ENCODE data around the gene P2RY14. TPM values are rescaled to one million over a fixed set of nuclear protein-coding genes. Genes with fewer than 3 reads are reported as not detected.

Gene P2RY14
- total RNA-seq, 4 donors from 2014 or later, result 3.0 to 14.2 (median 12.4) TPM

DNA sequence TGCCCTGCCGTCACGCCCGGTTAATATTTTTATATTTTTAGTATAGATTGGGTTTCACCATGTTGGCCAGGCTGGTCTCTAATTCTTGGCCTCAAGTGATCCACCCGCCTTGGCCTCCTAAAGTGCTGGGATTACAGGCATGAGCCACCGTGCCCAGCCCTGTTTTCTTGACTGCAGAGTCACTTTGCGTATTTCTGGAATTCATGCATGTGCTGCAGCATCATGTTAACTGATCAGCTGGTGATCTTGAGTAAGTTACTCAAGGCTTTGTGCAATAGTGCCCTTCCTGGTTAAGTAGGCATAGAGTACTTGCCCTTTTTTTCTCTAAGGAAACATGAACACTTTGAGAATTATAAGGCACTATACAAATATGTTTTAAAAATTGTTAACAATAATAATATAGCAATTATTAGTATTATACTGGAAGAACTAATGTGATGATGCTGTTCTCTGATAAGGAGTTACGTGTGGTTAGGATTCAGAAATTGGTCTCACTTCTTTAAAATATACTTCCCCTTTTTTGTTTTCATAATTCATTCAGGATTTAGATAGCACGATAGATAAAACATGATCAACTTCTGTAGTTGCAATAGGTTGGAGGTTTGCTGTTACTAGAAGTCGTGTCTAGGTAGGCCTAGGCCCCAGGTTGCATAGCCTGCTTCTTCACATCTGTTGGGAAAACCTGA is 108.9 kb downstream of the P2RY14 start:
- H3K9me3 ChIP-seq, result no peaks in the 10 kb centered on the region
- no peak for TF ChIP-seq POLR2AphosphoS5 (IDR thresholded peaks at IDR 0.05)
- TF ChIP-seq EP300 (IDR thresholded peaks at IDR 0.05), result no peak
- TF ChIP-seq, protein P1, sequence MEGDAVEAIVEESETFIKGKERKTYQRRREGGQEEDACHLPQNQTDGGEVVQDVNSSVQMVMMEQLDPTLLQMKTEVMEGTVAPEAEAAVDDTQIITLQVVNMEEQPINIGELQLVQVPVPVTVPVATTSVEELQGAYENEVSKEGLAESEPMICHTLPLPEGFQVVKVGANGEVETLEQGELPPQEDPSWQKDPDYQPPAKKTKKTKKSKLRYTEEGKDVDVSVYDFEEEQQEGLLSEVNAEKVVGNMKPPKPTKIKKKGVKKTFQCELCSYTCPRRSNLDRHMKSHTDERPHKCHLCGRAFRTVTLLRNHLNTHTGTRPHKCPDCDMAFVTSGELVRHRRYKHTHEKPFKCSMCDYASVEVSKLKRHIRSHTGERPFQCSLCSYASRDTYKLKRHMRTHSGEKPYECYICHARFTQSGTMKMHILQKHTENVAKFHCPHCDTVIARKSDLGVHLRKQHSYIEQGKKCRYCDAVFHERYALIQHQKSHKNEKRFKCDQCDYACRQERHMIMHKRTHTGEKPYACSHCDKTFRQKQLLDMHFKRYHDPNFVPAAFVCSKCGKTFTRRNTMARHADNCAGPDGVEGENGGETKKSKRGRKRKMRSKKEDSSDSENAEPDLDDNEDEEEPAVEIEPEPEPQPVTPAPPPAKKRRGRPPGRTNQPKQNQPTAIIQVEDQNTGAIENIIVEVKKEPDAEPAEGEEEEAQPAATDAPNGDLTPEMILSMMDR (IDR thresholded peaks at IDR 0.05), result no peak
- TF ChIP-seq POLR2A (IDR thresholded peaks at IDR 0.05; ENCODE audit: low read depth), result no peak
- no peak for DNase-seq (ENCODE audit: extremely low spot score)
- peak overlapping the region in 2 of 4 donors; percentile 8 to 30 for H3K27ac ChIP-seq (replicated peaks in 1 of 4)
- peaks cover 0 to 5% (median 0%) of the 10 kb centered on the region in 4 donors for H3K4me1 ChIP-seq
- no peak overlapping the region for H3K4me3 ChIP-seq
- H3K36me3 ChIP-seq, result no peaks in the 10 kb centered on the region
- WGBS, result 89% methylated on average over 9 of the region's 9 CpGs
- intact Hi-C loops (cut with DNase I), result loop anchor here (2.0 to 10.0 kb wide), 3 partner anchors 58 to 665 kb away; no protein-coding TSS in a partner anchor
- no peaks in the 10 kb centered on the region for H3K27me3 ChIP-seq

DNA sequence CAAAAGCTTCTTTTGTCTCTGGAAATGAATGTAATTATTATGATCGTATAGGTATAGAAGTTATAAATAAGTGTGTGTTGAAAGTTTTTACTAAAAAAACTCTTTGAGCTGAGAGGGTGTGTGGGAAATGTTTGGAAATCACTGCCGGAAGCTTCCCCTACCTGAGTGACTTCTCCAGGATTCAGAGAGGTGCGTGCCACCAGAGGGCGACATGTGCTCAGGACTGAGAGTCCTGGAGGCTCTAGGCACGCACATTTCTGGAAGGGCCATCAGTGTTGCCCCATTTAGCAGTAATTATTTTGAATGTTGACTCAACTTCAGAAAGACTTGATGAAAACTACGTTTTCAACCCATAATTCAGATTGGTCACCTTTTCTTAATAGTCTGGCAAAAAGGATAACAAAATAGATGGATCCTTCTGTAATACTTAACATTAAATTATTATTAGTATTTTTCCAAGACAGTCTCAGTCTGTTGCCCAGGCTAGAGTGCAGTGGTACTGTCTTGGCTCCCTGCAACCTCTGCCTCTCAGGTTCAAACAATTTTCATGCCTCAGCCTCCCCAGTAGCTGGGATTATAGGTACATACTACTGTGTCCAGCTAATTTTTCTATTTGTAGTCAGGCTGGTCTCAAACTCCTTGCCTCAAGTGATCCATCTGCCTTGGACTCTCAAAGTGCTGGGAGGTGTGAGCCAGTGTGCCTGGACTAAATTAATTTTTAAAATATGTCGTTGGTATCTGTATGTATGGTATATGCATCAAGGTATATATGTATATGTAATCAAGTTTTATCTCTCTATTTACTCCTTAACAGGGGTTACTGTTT is 109.9 kb downstream of the P2RY14 start:
- WGBS, result 23% methylated on average over 7 of the region's 7 CpGs
- no peaks in the 10 kb centered on the region for H3K36me3 ChIP-seq
- H3K4me1 ChIP-seq, result peaks cover 0 to 5% (median 0%) of the 10 kb centered on the region in 4 donors
- H3K9me3 ChIP-seq, result no peaks in the 10 kb centered on the region
- no peak overlapping the region for H3K4me3 ChIP-seq
- H3K27me3 ChIP-seq, result no peaks in the 10 kb centered on the region
- no peak for DNase-seq (ENCODE audit: extremely low spot score)
- peak overlapping the region in 2 of 4 donors; percentile 8 to 30 for H3K27ac ChIP-seq (replicated peaks in 1 of 4)
- intact Hi-C loops (cut with DNase I), result loop anchor here (2.0 to 10.0 kb wide), 3 partner anchors 59 to 666 kb away; no protein-coding TSS in a partner anchor
- TF ChIP-seq POLR2AphosphoS5 (IDR thresholded peaks at IDR 0.05), result no peak
- TF ChIP-seq, protein P1 (IDR thresholded peaks at IDR 0.05), result peak; percentile 70 to 74 (median 73)

DNA sequence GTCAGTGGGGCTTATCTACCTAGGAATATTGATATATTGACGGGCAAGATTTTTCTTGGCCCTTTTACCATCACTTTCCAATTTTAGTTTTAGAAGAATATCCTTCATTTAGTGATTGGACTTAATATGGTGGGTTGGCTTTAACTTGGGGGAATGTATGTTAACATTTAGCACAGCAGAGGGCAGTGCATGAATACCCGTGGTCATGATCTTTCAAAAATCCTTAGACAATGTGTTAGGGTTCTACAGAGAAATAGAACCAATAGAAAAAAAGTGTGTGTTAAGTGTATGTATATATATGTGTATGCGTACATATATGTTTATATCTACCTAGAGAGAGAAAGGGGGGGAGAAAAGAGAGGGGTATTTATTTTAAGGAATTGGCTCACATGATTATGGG is 112.2 kb downstream of the P2RY14 start:
- WGBS, result 89% methylated on average over 3 of the region's 3 CpGs

DNA sequence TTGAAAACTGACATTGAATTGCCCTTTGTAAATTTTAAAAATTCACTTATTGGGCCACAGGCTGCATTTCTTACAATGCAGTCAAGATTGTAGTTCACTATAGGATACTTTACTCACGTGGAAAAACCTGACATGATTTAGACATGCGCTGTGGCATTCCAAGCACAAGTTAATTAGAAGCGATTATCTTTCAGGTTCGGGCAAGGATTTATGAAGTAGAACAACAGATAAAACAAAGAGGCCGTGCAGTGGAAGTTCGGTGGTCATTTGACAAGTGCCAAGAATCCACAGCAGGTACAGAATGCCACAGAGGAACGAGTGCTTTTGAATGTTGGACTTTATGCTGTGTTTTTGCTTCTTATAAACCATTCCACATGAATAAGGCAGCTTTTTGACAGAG is 113.1 kb downstream of the P2RY14 start:
- Histone ChIP-seq H3K4me1 (peaks cover 0 to 5% (median 0%) of the 10 kb centered on the region in 4 donors), H3K36me3 (no peaks in the 10 kb centered on the region), H3K9me3 (no peaks in the 10 kb centered on the region), H3K4me3 (no peak overlapping the region), H3K27me3 (no peaks in the 10 kb centered on the region), H3K27ac (replicated peaks in 1 of 4) (no peak overlapping the region)
- DNase-seq (ENCODE audit: extremely low spot score), result no peak
- TF ChIP-seq EP300 (IDR thresholded peaks at IDR 0.05) (no peak), POLR2AphosphoS5 (IDR thresholded peaks at IDR 0.05) (no peak), POLR2A (IDR thresholded peaks at IDR 0.05; ENCODE audit: low read depth) (no peak)
- TF ChIP-seq, protein P1 (IDR thresholded peaks at IDR 0.05), result no peak
- intact Hi-C loops (cut with DNase I), result loop anchor here (5.0 to 10.0 kb wide), 2 partner anchors 62 to 670 kb away; no protein-coding TSS in a partner anchor
- WGBS, result 83% methylated on average over 7 of the region's 7 CpGs

More for the DNA sequence above, 112.2 kb downstream of the P2RY14 start:
- intact Hi-C loops (cut with DNase I), result loop anchor here (5.0 to 10.0 kb wide), 2 partner anchors 61 to 669 kb away; no protein-coding TSS in a partner anchor
- Histone ChIP-seq H3K36me3 (no peaks in the 10 kb centered on the region), H3K27ac (replicated peaks in 1 of 4) (no peak overlapping the region), H3K9me3 (no peaks in the 10 kb centered on the region), H3K27me3 (no peaks in the 10 kb centered on the region), H3K4me3 (no peak overlapping the region), H3K4me1 (peaks cover 0 to 5% (median 0%) of the 10 kb centered on the region in 4 donors)
- TF ChIP-seq POLR2A (IDR thresholded peaks at IDR 0.05; ENCODE audit: low read depth), result no peak
- TF ChIP-seq, protein P1 (IDR thresholded peaks at IDR 0.05), result no peak
- no peak for TF ChIP-seq POLR2AphosphoS5 (IDR thresholded peaks at IDR 0.05)
- TF ChIP-seq EP300 (IDR thresholded peaks at IDR 0.05), result no peak
- no peak for DNase-seq (ENCODE audit: extremely low spot score)

Small RNA genes lying within 50 kb of the gene (small RNA-seq; reads per million reads assigned to genes)
- 3.4 to 6.9 (median 5.7) reads per million in 3 donors for gene RNA5SP145

Other genes starting within 250 kb of the P2RY14 start
- gene MED12L, start 192.9 kb downstream of the P2RY14 start, total RNA-seq, result under 1 TPM; 0.19 to 0.83 (median 0.41) TPM
- 1 to 10 TPM in 2 of 4 donors, under 1 TPM in 2; 0.46 to 3.7 (median 1.3) TPM for gene GPR171, start 75.3 kb downstream of the P2RY14 start, total RNA-seq
- not detected for gene GPR87, start 38.3 kb upstream of the P2RY14 start, total RNA-seq
- gene P2RY13, start 51.0 kb upstream of the P2RY14 start, total RNA-seq, result 1 to 10 TPM in 3 of 4 donors, under 1 TPM in 1; 0.80 to 2.0 (median 1.4) TPM
- 1 to 10 TPM; 1.5 to 4.6 (median 2.8) TPM for gene P2RY12, start 106.2 kb upstream of the P2RY14 start, total RNA-seq
- gene IGSF10, start 182.5 kb upstream of the P2RY14 start, total RNA-seq, result 1 to 10 TPM in 3 of 4 donors, under 1 TPM in 1; 0.83 to 4.0 (median 2.8) TPM

Data from esophagus muscularis mucosa (tissue), 4 donors.